ENCODE data around the gene TMEM138.

The TMEM138 gene

DNA sequence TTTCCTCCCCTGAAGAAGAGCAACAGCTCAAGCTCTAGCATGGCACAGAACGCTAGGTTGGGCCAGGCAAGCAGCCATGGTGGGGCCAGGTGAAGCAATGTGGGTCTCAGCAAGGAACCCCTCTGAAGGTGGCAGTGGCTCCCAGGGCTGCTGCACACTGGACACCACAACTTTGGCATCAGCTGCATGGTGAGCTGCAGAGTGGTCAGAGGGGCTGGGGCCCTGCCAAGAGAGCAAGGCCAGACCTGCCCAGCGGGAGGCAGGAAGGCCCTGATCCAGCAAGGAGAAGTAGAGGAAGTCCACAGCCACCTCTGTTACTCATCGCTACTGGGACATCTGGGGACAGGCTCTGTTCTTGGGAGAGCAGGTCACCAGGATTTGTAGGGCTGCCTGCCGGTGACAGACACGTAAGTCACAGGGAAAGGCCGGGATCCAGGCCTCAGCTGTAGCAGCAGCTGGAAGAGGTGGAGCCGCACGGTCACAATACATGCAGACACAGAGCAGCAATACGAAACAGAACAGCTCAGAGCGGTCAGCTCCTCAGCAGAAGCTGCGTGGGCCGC is 12.9 kb upstream of the TMEM138 start:
- Histone ChIP-seq H3K27me3 (replicated peaks in 2 of 5; ENCODE audit: control insufficient read depth in 4 of 5, insufficient read depth in 5 of 5, low read length in 4 of 5) (no peaks in the 10 kb centered on the region), H3K27ac (ENCODE audit: insufficient read depth in 1 of 2, low read depth in 1 of 2, low read length in 2 of 2, poor library complexity in 1 of 2, severe bottlenecking in 2 of 2) (no peak overlapping the region), H3K9me3 (ENCODE audit: control extremely low read depth in 1 of 5, control insufficient read depth in 4 of 5, insufficient read depth in 2 of 5, low read depth in 1 of 5, low read length in 4 of 5) (no peaks in the 10 kb centered on the region), H3K4me3 (ENCODE audit: control insufficient read depth in 1 of 7, extremely low read depth in 1 of 7, insufficient read depth in 4 of 7, low read depth in 2 of 7, low read length in 6 of 7) (no peak overlapping the region), H3K36me3 (ENCODE audit: control insufficient read depth in 4 of 4, insufficient read depth in 4 of 4, low read length in 3 of 4) (peaks cover 5 to 69% (median 40%) of the 10 kb centered on the region in 4 experiments), H3K4me1 (ENCODE audit: control extremely low read depth in 1 of 4, control insufficient read depth in 4 of 4, insufficient read depth in 4 of 4, low read length in 3 of 4) (peaks cover 0 to 13% (median 9%) of the 10 kb centered on the region in 4 experiments)
- WGBS (ENCODE audit: insufficient coverage), result 97% methylated on average over 11 of the region's 12 CpGs
- CTCF ChIA-PET, result interaction anchor here (1.7 to 22.6 kb wide), 3 partner anchors 11 to 36 kb away, joined by 4 to 244 read pairs (median 16); partner anchors contain the start of genes DDB1 and TKFC
- POLR2A ChIA-PET, result no interaction called here
- DNase-seq, result no peak

GRCh38 chr11:61349916-61350315 is 12.3 kb upstream of the TMEM138 start:
- H3K36me3 ChIP-seq (ENCODE audit: control insufficient read depth in 4 of 4, insufficient read depth in 4 of 4, low read length in 3 of 4), result peaks cover 5 to 67% (median 40%) of the 10 kb centered on the region in 4 experiments
- CTCF ChIA-PET, result interaction anchor here (22.6 kb wide), 1 partner anchor 12 kb away, joined by 244 read pairs; the partner anchor contains the start of genes DDB1 and TKFC
- no peak overlapping the region for H3K4me3 ChIP-seq (ENCODE audit: control insufficient read depth in 1 of 7, extremely low read depth in 1 of 7, insufficient read depth in 4 of 7, low read depth in 2 of 7, low read length in 6 of 7)
- H3K4me1 ChIP-seq (ENCODE audit: control extremely low read depth in 1 of 4, control insufficient read depth in 4 of 4, insufficient read depth in 4 of 4, low read length in 3 of 4), result peaks cover 0 to 13% (median 9%) of the 10 kb centered on the region in 4 experiments
- H3K9me3 ChIP-seq (ENCODE audit: control extremely low read depth in 1 of 5, control insufficient read depth in 4 of 5, insufficient read depth in 2 of 5, low read depth in 1 of 5, low read length in 4 of 5), result no peaks in the 10 kb centered on the region
- no peaks in the 10 kb centered on the region for H3K27me3 ChIP-seq (replicated peaks in 2 of 5; ENCODE audit: control insufficient read depth in 4 of 5, insufficient read depth in 5 of 5, low read length in 4 of 5)
- DNase-seq, result no peak
- 98% methylated on average over 10 of the region's 10 CpGs for WGBS (ENCODE audit: insufficient coverage)
- POLR2A ChIA-PET, result no interaction called here
- H3K27ac ChIP-seq (ENCODE audit: insufficient read depth in 1 of 2, low read depth in 1 of 2, low read length in 2 of 2, poor library complexity in 1 of 2, severe bottlenecking in 2 of 2), result no peak overlapping the region

DNA sequence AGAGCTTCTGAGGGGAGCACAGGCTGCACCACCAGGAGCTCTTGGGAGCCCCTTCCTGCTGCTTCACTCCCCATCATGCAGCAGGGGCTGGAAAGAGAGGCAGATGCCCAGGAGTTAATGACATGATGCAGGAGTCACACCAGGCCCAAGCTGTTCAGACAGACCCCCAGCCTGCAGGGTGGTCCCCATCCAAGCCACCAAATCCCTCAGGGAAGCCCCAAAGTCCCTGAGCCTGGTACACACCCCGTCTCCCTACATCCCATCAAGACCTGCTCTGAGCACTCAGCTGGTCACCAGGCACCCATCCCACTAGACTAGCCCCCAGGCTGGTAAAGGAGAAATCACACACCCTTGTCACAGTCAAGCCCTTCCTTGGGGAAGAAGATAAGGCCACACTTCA is 11.8 kb upstream of the TMEM138 start:
- Histone ChIP-seq H3K36me3 (ENCODE audit: control insufficient read depth in 4 of 4, insufficient read depth in 4 of 4, low read length in 3 of 4) (peaks cover 5 to 64% (median 40%) of the 10 kb centered on the region in 4 experiments), H3K27me3 (replicated peaks in 2 of 5; ENCODE audit: control insufficient read depth in 4 of 5, insufficient read depth in 5 of 5, low read length in 4 of 5) (no peaks in the 10 kb centered on the region), H3K4me3 (ENCODE audit: control insufficient read depth in 1 of 7, extremely low read depth in 1 of 7, insufficient read depth in 4 of 7, low read depth in 2 of 7, low read length in 6 of 7) (no peak overlapping the region), H3K27ac (ENCODE audit: insufficient read depth in 1 of 2, low read depth in 1 of 2, low read length in 2 of 2, poor library complexity in 1 of 2, severe bottlenecking in 2 of 2) (no peak overlapping the region), H3K4me1 (ENCODE audit: control extremely low read depth in 1 of 4, control insufficient read depth in 4 of 4, insufficient read depth in 4 of 4, low read length in 3 of 4) (peaks cover 0 to 13% (median 9%) of the 10 kb centered on the region in 4 experiments), H3K9me3 (ENCODE audit: control extremely low read depth in 1 of 5, control insufficient read depth in 4 of 5, insufficient read depth in 2 of 5, low read depth in 1 of 5, low read length in 4 of 5) (no peaks in the 10 kb centered on the region)
- 100% methylated on average over 1 of the region's 1 CpG for WGBS (ENCODE audit: insufficient coverage)
- CTCF ChIA-PET, result interaction anchor here (22.6 kb wide), 1 partner anchor 12 kb away, joined by 244 read pairs; the partner anchor contains the start of genes DDB1 and TKFC
- no peak for DNase-seq
- POLR2A ChIA-PET, result no interaction called here

- DNase-seq, result no peak
- POLR2A ChIA-PET, result no interaction called here
- CTCF ChIA-PET, result interaction anchor here (22.6 kb wide), 1 partner anchor 13 kb away, joined by 244 read pairs; the partner anchor contains the start of genes DDB1 and TKFC
- H3K36me3 ChIP-seq (ENCODE audit: control insufficient read depth in 4 of 4, insufficient read depth in 4 of 4, low read length in 3 of 4), result peaks cover 5 to 60% (median 39%) of the 10 kb centered on the region in 4 experiments
- no peak overlapping the region for H3K27ac ChIP-seq (ENCODE audit: insufficient read depth in 1 of 2, low read depth in 1 of 2, low read length in 2 of 2, poor library complexity in 1 of 2, severe bottlenecking in 2 of 2)
- H3K4me3 ChIP-seq (ENCODE audit: control insufficient read depth in 1 of 7, extremely low read depth in 1 of 7, insufficient read depth in 4 of 7, low read depth in 2 of 7, low read length in 6 of 7), result no peak overlapping the region
- no peaks in the 10 kb centered on the region for H3K27me3 ChIP-seq (replicated peaks in 2 of 5; ENCODE audit: control insufficient read depth in 4 of 5, insufficient read depth in 5 of 5, low read length in 4 of 5)
- WGBS (ENCODE audit: insufficient coverage), result 92% methylated on average over 8 of the region's 8 CpGs
- H3K9me3 ChIP-seq (ENCODE audit: control extremely low read depth in 1 of 5, control insufficient read depth in 4 of 5, insufficient read depth in 2 of 5, low read depth in 1 of 5, low read length in 4 of 5), result no peaks in the 10 kb centered on the region
- peaks cover 0 to 10% (median 7%) of the 10 kb centered on the region in 4 experiments for H3K4me1 ChIP-seq (ENCODE audit: control extremely low read depth in 1 of 4, control insufficient read depth in 4 of 4, insufficient read depth in 4 of 4, low read length in 3 of 4)
Observed at GRCh38 chr11:61350803-61351202, 11.4 kb upstream of the TMEM138 start.

DNA sequence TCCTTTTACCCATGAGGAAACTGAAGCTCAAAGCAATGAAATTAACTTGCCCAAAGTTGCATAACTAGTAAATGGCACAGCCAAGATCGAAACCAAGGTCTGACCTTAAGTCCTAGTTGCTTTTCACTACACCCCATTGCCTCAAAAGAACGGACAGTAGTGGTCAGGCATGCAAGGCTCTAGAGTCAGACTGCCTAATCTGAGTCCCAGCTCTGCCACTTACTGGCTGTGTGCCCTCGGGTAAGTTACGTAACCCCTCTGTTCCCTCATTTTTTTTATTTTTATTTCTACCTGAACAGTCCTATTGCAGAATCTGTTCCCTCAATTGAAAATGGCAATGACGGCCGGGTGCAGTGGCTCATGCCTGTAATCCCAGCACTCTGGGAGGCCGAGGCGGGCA is 10.1 kb upstream of the TMEM138 start:
- 86% methylated on average over 8 of the region's 8 CpGs for WGBS (ENCODE audit: insufficient coverage)
- ChIA-PET POLR2A (interaction anchor here (0.8 kb wide), 1 partner anchor 10 kb away, joined by 3 read pairs; the partner anchor contains the start of genes CYB561A3 and TMEM138), CTCF (interaction anchor here (0.9 to 22.6 kb wide), 2 partner anchors 14 to 34 kb away, joined by 4 to 244 read pairs; partner anchors contain the start of genes DDB1 and TKFC)
- H3K4me1 ChIP-seq (ENCODE audit: control extremely low read depth in 1 of 4, control insufficient read depth in 4 of 4, insufficient read depth in 4 of 4, low read length in 3 of 4), result peaks cover 2 to 10% (median 8%) of the 10 kb centered on the region in 4 experiments
- DNase-seq, result no peak
- no peak overlapping the region for H3K27ac ChIP-seq (ENCODE audit: insufficient read depth in 1 of 2, low read depth in 1 of 2, low read length in 2 of 2, poor library complexity in 1 of 2, severe bottlenecking in 2 of 2)
- H3K36me3 ChIP-seq (ENCODE audit: control insufficient read depth in 4 of 4, insufficient read depth in 4 of 4, low read length in 3 of 4), result peaks cover 5 to 60% (median 37%) of the 10 kb centered on the region in 4 experiments
- no peak overlapping the region for H3K4me3 ChIP-seq (ENCODE audit: control insufficient read depth in 1 of 7, extremely low read depth in 1 of 7, insufficient read depth in 4 of 7, low read depth in 2 of 7, low read length in 6 of 7)
- no peaks in the 10 kb centered on the region for H3K9me3 ChIP-seq (ENCODE audit: control extremely low read depth in 1 of 5, control insufficient read depth in 4 of 5, insufficient read depth in 2 of 5, low read depth in 1 of 5, low read length in 4 of 5)
- no peaks in the 10 kb centered on the region for H3K27me3 ChIP-seq (replicated peaks in 2 of 5; ENCODE audit: control insufficient read depth in 4 of 5, insufficient read depth in 5 of 5, low read length in 4 of 5)

DNA sequence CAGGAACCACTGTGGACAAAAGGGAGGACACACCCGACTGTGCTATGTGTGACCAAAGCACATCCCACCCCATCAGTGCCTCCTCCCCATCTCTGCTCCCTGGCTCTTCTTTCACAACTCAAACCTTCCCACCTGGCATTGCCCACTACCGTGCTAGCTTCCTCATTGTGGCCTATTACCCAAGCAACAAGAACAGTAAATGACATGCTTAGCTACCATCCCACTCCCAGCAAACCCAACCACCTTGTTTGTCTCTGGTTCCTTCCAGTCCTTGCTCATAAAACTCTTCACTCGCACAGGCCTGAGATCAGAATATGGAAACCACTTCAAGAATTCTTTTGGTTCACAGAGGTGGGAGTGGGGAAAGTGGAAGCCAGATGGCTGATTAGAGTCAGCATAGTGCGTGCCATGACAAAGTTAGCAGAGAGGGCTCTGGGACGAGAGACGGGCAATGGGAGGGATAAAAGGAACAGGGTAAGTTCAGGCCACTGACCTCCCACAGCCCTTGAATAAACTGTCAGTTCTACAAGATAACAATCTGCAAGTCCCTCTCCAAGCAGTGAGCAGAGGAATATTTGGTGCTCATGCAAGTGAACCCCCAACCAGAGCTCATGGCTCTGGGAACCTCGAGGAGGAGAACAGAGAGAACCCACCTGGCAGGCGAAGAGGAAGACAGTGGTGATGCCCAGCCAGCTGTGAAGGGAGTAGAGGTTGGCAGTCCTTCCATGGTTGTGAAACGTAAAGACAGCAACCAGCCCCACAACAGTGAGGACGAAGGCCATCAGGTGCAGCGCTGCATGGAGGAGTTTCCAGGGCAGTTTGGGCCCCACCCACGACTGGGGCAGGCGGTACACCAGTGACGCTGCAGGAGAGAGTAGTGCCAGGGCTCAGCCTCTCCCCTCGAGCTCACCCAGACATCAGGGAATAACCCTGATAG is 8.8 kb upstream of the TMEM138 start:
- H3K27ac ChIP-seq (ENCODE audit: insufficient read depth in 1 of 2, low read depth in 1 of 2, low read length in 2 of 2, poor library complexity in 1 of 2, severe bottlenecking in 2 of 2), result no peak overlapping the region
- H3K27me3 ChIP-seq (replicated peaks in 2 of 5; ENCODE audit: control insufficient read depth in 4 of 5, insufficient read depth in 5 of 5, low read length in 4 of 5), result no peaks in the 10 kb centered on the region
- WGBS (ENCODE audit: insufficient coverage), result 94% methylated on average over 15 of the region's 15 CpGs
- peaks cover 8 to 21% (median 17%) of the 10 kb centered on the region in 4 experiments for H3K4me1 ChIP-seq (ENCODE audit: control extremely low read depth in 1 of 4, control insufficient read depth in 4 of 4, insufficient read depth in 4 of 4, low read length in 3 of 4)
- DNase-seq, result no peak
- no peaks in the 10 kb centered on the region for H3K9me3 ChIP-seq (ENCODE audit: control extremely low read depth in 1 of 5, control insufficient read depth in 4 of 5, insufficient read depth in 2 of 5, low read depth in 1 of 5, low read length in 4 of 5)
- POLR2A ChIA-PET, result interaction anchor here (1.0 kb wide), 1 partner anchor 8 kb away, joined by 3 read pairs; the partner anchor contains the start of genes CYB561A3 and TMEM138
- CTCF ChIA-PET, result interaction anchor here (1.1 to 22.6 kb wide), 3 partner anchors 16 to 33 kb away, joined by 7 to 244 read pairs (median 15); partner anchors contain the start of genes DDB1 and TKFC
- H3K36me3 ChIP-seq (ENCODE audit: control insufficient read depth in 4 of 4, insufficient read depth in 4 of 4, low read length in 3 of 4), result peaks cover 5 to 51% (median 33%) of the 10 kb centered on the region in 4 experiments
- H3K4me3 ChIP-seq (ENCODE audit: control insufficient read depth in 1 of 7, extremely low read depth in 1 of 7, insufficient read depth in 4 of 7, low read depth in 2 of 7, low read length in 6 of 7), result no peak overlapping the region
